SK-N-MC (cell line): ENCODE results near the gene STRADA.

Experiments used
- EZH2 ChIP-seq: fragments of 200-600 bp; sonication (generic); IDR thresholded peaks from one replicate; pipeline ENCODE4 v1.6.1; 2017; ENCODE audit warnings: antibody characterized with exemption
- POLR2AphosphoS5 ChIP-seq: IDR thresholded peaks from 2 replicates; pipeline ENCODE4 v1.6.1; 2012; ENCODE audit warnings: mild to moderate bottlenecking, low read depth, low read length, borderline replicate concordance

DNA sequence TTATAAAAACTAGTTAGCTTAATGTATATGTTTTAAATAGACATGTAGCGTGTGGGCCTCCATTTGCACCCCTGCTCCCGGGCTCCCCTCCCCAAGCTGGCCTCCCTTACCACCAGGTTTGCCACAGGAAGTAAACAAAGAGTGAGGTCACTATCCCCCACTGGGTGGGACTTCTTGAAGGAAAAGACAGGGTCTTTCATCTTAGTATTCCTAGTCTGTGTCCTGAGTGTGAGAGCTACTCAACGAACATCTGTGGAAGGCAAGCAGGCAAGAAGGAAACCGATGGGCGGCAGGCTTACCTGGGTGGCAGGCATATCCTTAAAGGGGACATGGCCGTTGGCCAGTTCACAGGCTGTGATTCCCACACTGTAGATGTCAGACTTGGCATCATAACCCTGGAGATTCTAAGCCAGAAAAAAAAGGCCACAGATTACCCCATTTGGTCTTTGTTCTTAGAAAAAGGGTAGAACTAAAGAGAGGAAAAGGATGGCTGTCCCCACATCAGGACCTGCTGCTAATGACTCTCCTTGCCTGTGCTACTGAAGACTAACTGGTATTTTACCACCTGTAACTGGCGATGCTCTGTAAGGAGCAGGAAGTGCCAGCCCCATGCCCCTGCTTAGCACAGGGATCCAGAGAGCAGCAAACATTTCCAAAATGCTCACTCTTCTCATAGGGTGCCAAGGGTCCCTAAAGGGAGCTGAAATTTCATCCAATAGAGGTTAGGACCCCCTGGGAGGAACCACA lies 35.1 kb downstream of the STRADA start:
- TF ChIP-seq EZH2, result no peak
- no peak for TF ChIP-seq POLR2AphosphoS5
